DMS79 treated with DMSO at 0.1 percent for 48 hours (cell line): ENCODE results near the gene BDP1.
A peak's percentile ranks its signal among the peaks of the same experiment; 100 is the strongest.
"Not testable (repeated sequence)": the region's sequence is repeated elsewhere in the genome, so short reads cannot be mapped to it uniquely, and the experiment has no call there.

Experiments
- DNase-seq: peaks from one replicate; lab custom pipeline; 2025; lab: John Stamatoyannopoulos, UW

Gene BDP1

GRCh38 chr5:71573591-71573990, 118.1 kb downstream of the BDP1 start:
- no peak for DNase-seq

GRCh38 chr5:71575588-71575987, 120.1 kb downstream of the BDP1 start:
- DNase-seq = not testable (repeated sequence)

DNA sequence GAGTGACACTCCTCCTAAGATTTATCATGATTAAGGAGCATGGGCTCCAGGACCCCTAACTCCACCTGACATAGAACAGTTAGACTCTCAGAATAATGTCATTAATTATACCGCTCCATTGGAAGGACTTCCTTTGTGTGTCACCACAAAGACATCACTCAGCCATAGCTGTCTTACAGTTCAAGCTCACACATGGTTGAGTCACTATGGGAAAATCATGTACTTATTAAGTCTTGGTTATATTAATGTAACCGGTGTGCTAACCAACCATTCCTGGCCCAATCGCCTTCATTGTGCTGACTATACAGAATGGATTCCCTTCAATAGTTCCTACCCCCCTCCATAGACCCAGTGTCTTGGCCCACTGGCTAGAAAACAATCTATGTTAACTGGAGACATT, 120.8 kb downstream of the BDP1 start:
- no peak for DNase-seq

DNA sequence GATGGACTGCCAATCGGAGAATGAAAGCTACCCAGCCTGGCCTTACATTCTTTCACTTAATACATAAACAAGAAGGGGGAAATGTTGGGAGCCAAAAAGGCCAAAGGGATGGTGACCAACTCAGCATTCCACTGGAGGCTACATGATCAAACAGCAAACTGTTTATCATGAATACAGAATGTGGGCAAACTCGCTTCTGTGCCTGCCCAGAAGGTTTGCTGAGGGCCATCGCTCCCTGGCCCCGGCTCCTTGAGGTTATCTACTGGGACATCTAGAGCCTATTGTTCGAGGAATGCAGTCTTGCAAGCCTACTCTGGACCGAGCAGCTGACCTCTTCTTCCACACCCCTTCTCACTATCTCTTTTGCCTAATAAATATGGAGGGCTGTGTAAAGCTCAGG, 122.4 kb downstream of the BDP1 start:
- DNase-seq = not testable (repeated sequence)

DNA sequence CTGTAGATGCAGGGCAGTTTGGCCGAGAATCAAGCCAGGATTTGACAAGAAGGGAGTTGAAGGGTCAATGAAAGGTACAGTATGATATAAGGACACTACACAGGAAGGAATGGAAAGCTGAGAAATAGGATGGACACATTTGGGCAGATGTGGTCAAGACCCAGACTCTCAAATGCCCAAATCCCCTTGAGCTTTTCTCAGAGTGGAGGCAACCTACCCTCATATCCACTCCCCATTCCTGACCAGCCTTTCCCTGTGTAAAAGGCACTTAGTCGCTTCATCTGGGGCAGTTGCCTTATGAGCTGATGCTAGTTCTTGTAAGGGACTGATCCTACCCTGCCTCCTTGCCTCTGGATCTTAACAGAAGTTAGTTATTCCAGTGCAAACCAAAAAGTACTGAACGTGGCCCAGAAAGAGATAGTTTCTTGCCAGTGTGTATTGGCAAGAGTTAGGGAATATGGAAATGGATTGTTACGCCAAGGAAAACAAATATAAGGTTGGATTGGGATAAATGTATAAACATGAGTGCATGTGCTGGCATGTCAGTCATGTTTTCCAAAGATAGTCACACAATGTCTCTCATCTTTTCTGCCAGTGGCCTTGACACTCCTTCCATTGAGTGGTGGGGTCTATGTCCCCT, 127.6 kb downstream of the BDP1 start:
- no peak for DNase-seq

- no peak for DNase-seq
These were observed 130.8 kb downstream of the BDP1 start for GRCh38 chr5:71586052-71586940.

GRCh38 chr5:71586941-71587765, 131.7 kb downstream of the BDP1 start, which contains the start of gene MCCC2:
Gene MCCC2 (plus strand): TSS chr5:71587340. CDS start chr5:71587426, 86 bp downstream.
- DNase-seq = peak; percentile 58

GRCh38 chr5:71587766-71588532, 132.5 kb downstream of the BDP1 start:
- DNase-seq = no peak

DNA sequence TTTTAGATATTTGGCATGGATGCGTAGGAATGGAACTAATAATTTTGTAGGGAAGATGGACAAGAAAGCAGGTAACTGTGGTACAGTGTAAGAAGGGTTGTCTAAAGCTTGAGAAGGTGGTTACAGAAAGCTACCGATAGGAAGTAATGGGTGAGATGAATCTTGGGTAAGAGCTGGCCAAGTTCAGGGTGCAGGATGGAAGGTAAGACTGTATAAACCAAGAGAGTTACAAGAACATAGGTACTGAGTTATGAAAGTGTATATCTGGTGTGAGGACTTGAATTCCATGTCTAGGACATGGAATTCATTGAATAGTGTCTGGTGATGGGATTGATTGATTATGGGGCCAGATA, 133.1 kb downstream of the BDP1 start:
- DNase-seq = no peak

DNA sequence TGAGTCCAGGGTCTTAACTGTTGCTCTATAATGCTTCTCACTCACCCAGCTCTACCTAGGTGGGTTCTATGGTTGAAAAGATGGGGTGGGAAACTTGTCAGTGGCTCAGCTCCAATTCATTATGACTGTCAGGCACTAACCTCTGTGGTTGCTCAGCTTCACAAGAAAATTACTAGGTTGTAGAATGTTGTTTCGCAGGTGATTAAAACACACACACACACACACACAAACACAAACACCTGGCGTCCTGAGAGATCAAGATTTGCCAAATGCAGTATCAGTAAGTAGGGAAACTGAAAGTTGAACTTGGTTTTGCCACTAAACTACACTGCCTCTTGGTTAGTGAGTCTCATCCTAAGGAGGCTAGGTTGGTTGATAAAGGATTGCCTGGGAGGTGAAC, 134.5 kb downstream of the BDP1 start:
- DNase-seq = no peak

DNA sequence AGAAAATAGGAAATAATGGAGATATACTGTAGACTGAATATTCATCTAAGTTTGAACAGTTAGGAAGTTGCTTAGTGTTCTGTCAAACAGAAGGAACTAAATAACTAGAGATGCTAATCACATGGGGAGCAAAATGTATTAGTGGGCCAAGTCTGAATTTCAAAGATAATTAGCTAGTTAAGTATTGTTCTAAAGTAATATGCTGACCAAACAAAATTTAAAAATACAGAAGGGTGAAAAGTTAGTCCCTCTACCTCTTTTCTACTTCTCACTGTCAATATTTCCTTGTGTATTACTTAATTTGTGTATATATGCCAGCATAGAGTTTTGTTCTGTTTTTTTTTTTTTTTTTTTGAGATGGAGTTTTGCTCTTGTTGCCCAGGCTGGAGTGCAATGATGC, 135.6 kb downstream of the BDP1 start:
- DNase-seq = no peak

DNA sequence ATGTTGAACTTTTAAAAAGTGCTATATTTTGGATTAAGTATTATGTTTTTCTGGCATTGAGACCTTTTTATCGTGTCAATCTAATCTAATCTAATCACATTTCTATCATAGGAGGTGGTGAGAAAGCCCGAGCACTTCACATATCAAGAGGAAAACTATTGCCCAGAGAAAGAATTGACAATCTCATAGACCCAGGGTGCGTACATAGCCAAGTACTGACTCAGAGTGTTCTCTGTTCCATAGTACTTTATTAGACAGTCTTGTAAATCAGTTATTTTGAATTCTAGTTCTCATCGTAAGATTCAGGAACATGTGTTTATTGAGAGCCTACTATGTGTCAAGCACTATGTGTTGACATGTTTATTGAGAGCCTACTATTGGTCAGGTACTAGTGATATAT, 140.7 kb downstream of the BDP1 start:
- DNase-seq = no peak

DNA sequence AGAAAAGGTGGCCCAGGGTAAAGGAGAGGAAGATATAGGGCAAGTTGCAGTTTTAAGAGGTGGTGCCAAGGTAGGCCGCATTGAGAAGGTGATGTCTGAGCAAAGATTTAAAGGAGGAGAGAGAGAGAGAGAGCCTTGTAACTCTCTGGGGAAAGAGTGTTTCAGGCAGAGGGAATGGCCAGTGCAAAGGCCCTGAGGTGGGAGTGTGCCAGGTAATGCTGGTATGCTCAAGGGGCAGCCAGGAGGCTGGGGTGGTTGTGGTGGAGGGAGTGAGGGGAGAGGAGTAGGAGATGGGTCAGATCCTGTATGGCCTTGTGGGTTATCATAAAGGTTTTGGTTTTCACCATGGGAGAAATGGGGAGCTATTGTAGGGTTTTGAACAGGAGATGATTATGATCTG, 141.6 kb downstream of the BDP1 start:
- no peak for DNase-seq

GRCh38 chr5:71600783-71601182, 145.3 kb downstream of the BDP1 start:
- no peak for DNase-seq

DNA sequence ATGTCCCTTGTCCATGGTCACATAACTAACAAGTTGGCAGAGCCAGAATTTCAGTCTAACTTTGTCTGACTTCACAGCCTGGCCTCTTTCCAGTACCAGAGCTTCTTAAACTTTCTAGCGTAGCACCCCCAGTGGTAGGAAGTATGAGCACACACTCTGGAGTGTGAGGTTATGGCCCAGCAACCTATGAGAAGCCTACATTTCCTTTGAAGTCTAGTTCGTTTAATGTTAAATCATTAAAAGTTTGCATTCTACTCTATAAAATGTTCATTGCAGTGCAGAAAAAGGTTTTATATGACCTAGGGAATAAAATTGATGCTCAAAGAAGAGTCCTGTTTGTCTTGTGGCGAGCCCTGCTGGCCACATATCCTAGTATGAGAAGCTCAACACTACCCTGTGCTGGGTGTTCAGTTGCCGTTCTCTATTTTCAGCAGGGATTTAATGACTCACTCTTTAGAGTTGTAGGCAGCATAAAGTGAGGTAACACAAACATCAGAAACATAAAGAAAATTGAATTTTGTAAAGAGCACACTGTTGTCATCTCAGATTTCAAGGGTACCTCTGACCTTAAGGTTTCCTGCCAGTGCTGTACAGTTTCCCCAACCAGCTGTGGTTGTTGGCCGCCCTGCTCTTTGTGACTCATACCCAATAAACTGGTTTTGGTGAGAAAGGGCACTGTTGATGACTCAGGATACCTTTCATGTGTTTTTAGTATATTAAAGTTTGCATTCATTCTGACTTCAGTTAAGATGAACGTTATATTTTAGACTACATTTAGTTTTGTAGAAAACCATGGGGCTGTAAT, 146.0 kb downstream of the BDP1 start:
- no peak for DNase-seq

DNA sequence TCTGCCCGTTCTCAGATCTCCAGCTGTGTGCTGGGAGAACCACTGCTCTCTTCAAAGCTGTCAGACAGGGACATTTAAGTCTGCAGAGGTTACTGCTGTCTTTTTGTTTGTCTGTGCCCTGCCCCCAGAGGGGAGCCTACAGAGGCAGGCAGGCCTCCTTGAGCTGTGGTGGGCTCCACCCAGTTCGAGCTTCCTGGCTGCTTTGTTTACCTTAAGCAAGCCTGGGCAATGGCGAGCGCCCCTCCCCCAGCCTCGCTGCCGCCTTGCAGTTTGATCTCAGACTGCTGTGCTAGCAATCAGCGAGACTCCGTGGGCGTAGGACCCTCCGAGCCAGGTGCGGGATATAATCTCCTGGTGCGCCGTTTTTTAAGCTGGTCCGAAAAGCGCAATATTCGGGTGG, 154.5 kb downstream of the BDP1 start:
- not testable (repeated sequence) for DNase-seq

DNA sequence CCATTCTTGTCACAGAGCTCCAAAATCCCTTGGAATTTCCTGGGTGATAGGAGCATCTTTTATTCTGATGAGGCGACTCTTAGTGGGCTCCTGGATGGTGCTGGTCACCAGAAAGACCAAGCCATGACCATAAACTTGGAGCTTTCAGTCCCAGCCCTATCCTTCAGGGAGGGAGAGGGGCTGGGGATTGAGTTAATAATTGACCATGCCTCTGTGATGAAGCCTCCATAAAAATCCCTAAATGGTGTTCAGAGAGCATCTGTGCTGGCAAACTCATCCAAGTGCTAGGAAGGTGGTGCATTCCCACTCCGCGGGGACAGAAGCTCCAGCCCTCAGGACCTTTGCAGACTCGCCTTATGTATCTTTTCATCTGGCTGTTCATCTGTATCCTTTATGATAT, 160.4 kb downstream of the BDP1 start:
- DNase-seq = no peak
